ENCODE measurements around the gene MYOM1.

MYOM1 gene

GRCh38 chr18:3094338-3094684, 125.5 kb downstream of the MYOM1 start:
- DNase-seq: no peak

GRCh38 chr18:3093624-3094337, 126.0 kb downstream of the MYOM1 start:
- Histone ChIP-seq H3K9ac (ENCODE audit: low read length) (no peak overlapping the region), H3K36me3 (ENCODE audit: control insufficient read depth, insufficient read depth, low read length) (no peaks in the 10 kb centered on the region), H2BK5ac (ENCODE audit: low read length) (no peak overlapping the region), H2BK15ac (replicated peaks; ENCODE audit: low read depth) (no peak overlapping the region), H4K8ac (ENCODE audit: low read depth, low read length) (no peak overlapping the region), H3K4me1 (ENCODE audit: control insufficient read depth, low read depth, low read length) (no peaks in the 10 kb centered on the region), H3K4ac (ENCODE audit: low read depth, low read length) (no peak overlapping the region), H3K79me1 (ENCODE audit: low read length) (no peaks in the 10 kb centered on the region), H3K4me2 (ENCODE audit: low read length) (no peak overlapping the region), H2BK120ac (ENCODE audit: low read depth, low read length) (no peak overlapping the region), H4K5ac (ENCODE audit: low read length) (no peak overlapping the region), H3K27ac (ENCODE audit: low read depth, low read length) (no peak overlapping the region), H3K23ac (ENCODE audit: low read length) (no peak overlapping the region), H3K18ac (ENCODE audit: low read length) (no peak overlapping the region), H3K56ac (ENCODE audit: low read length) (no peak overlapping the region), H3K79me2 (ENCODE audit: control insufficient read depth, insufficient read depth, low read length) (no peaks in the 10 kb centered on the region), H3K4me3 (ENCODE audit: low read length) (no peak overlapping the region), H3K27me3 (ENCODE audit: insufficient read depth, low read length, poor library complexity) (no peaks in the 10 kb centered on the region), H2AK5ac (ENCODE audit: low read length) (no peak overlapping the region)
- DNase-seq: no peak
- no CpG with 5 or more reads among the region's 10 CpGs for WGBS (ENCODE audit: extremely low coverage, insufficient coverage, low lambda C conversion rate)

More at GRCh38 chr18:3094338-3094684, 125.5 kb downstream of the MYOM1 start:
- no peak overlapping the region for H3K4me2 ChIP-seq (ENCODE audit: low read length)
- H3K27me3 ChIP-seq (ENCODE audit: insufficient read depth, low read length, poor library complexity): no peaks in the 10 kb centered on the region
- no peaks in the 10 kb centered on the region for H3K4me1 ChIP-seq (ENCODE audit: control insufficient read depth, low read depth, low read length)
- H3K23ac ChIP-seq (ENCODE audit: low read length): no peak overlapping the region
- no peak overlapping the region for H3K56ac ChIP-seq (ENCODE audit: low read length)
- no peak overlapping the region for H4K8ac ChIP-seq (ENCODE audit: low read depth, low read length)
- H3K36me3 ChIP-seq (ENCODE audit: control insufficient read depth, insufficient read depth, low read length): no peaks in the 10 kb centered on the region
- H2BK5ac ChIP-seq (ENCODE audit: low read length): no peak overlapping the region
- no peak overlapping the region for H2AK5ac ChIP-seq (ENCODE audit: low read length)
- no peak overlapping the region for H3K4me3 ChIP-seq (ENCODE audit: low read length)
- no peak overlapping the region for H3K4ac ChIP-seq (ENCODE audit: low read depth, low read length)
- H3K79me1 ChIP-seq (ENCODE audit: low read length): no peaks in the 10 kb centered on the region
- H2BK15ac ChIP-seq (replicated peaks; ENCODE audit: low read depth): no peak overlapping the region
- no peak overlapping the region for H3K18ac ChIP-seq (ENCODE audit: low read length)
- H3K9ac ChIP-seq (ENCODE audit: low read length): no peak overlapping the region
- H4K5ac ChIP-seq (ENCODE audit: low read length): no peak overlapping the region
- no peak overlapping the region for H3K27ac ChIP-seq (ENCODE audit: low read depth, low read length)
- H3K79me2 ChIP-seq (ENCODE audit: control insufficient read depth, insufficient read depth, low read length): no peaks in the 10 kb centered on the region
- H2BK120ac ChIP-seq (ENCODE audit: low read depth, low read length): no peak overlapping the region

GRCh38 chr18:3092727-3093126, 127.0 kb downstream of the MYOM1 start:
- no peak overlapping the region for H3K56ac ChIP-seq (ENCODE audit: low read length)
- no peak overlapping the region for H3K18ac ChIP-seq (ENCODE audit: low read length)
- H2AK5ac ChIP-seq (ENCODE audit: low read length): no peak overlapping the region
- H3K79me2 ChIP-seq (ENCODE audit: control insufficient read depth, insufficient read depth, low read length): no peaks in the 10 kb centered on the region
- no CpG with 5 or more reads among the region's 7 CpGs for WGBS (ENCODE audit: extremely low coverage, insufficient coverage, low lambda C conversion rate)
- no peak overlapping the region for H3K27ac ChIP-seq (ENCODE audit: low read depth, low read length)
- H4K5ac ChIP-seq (ENCODE audit: low read length): no peak overlapping the region
- no peak overlapping the region for H2BK15ac ChIP-seq (replicated peaks; ENCODE audit: low read depth)
- no peak overlapping the region for H3K4me2 ChIP-seq (ENCODE audit: low read length)
- no peak for DNase-seq
- no peaks in the 10 kb centered on the region for H3K4me1 ChIP-seq (ENCODE audit: control insufficient read depth, low read depth, low read length)
- H2BK120ac ChIP-seq (ENCODE audit: low read depth, low read length): no peak overlapping the region
- no peak overlapping the region for H3K4ac ChIP-seq (ENCODE audit: low read depth, low read length)
- no peak overlapping the region for H2BK5ac ChIP-seq (ENCODE audit: low read length)
- H4K8ac ChIP-seq (ENCODE audit: low read depth, low read length): no peak overlapping the region
- H3K4me3 ChIP-seq (ENCODE audit: low read length): no peak overlapping the region
- no peaks in the 10 kb centered on the region for H3K27me3 ChIP-seq (ENCODE audit: insufficient read depth, low read length, poor library complexity)
- no peaks in the 10 kb centered on the region for H3K36me3 ChIP-seq (ENCODE audit: control insufficient read depth, insufficient read depth, low read length)
- no peak overlapping the region for H3K23ac ChIP-seq (ENCODE audit: low read length)
- no peak overlapping the region for H3K9ac ChIP-seq (ENCODE audit: low read length)
- H3K79me1 ChIP-seq (ENCODE audit: low read length): no peaks in the 10 kb centered on the region

- H3K27ac ChIP-seq (ENCODE audit: low read depth, low read length): no peak overlapping the region
- H3K4ac ChIP-seq (ENCODE audit: low read depth, low read length): no peak overlapping the region
- no peak overlapping the region for H3K56ac ChIP-seq (ENCODE audit: low read length)
- H3K4me2 ChIP-seq (ENCODE audit: low read length): no peak overlapping the region
- no CpG with 5 or more reads among the region's 3 CpGs for WGBS (ENCODE audit: extremely low coverage, insufficient coverage, low lambda C conversion rate)
- DNase-seq: no peak
- H3K23ac ChIP-seq (ENCODE audit: low read length): no peak overlapping the region
- no peaks in the 10 kb centered on the region for H3K27me3 ChIP-seq (ENCODE audit: insufficient read depth, low read length, poor library complexity)
- no peak overlapping the region for H3K18ac ChIP-seq (ENCODE audit: low read length)
- no peaks in the 10 kb centered on the region for H3K36me3 ChIP-seq (ENCODE audit: control insufficient read depth, insufficient read depth, low read length)
- H3K79me1 ChIP-seq (ENCODE audit: low read length): no peaks in the 10 kb centered on the region
- no peak overlapping the region for H3K4me3 ChIP-seq (ENCODE audit: low read length)
- no peak overlapping the region for H4K8ac ChIP-seq (ENCODE audit: low read depth, low read length)
- no peak overlapping the region for H2BK120ac ChIP-seq (ENCODE audit: low read depth, low read length)
- H3K9ac ChIP-seq (ENCODE audit: low read length): no peak overlapping the region
- H2BK15ac ChIP-seq (replicated peaks; ENCODE audit: low read depth): no peak overlapping the region
- H3K4me1 ChIP-seq (ENCODE audit: control insufficient read depth, low read depth, low read length): no peaks in the 10 kb centered on the region
- no peak overlapping the region for H4K5ac ChIP-seq (ENCODE audit: low read length)
- no peak overlapping the region for H2AK5ac ChIP-seq (ENCODE audit: low read length)
- no peak overlapping the region for H2BK5ac ChIP-seq (ENCODE audit: low read length)
- H3K79me2 ChIP-seq (ENCODE audit: control insufficient read depth, insufficient read depth, low read length): no peaks in the 10 kb centered on the region
Observed at GRCh38 chr18:3089579-3089978, 130.2 kb downstream of the MYOM1 start.

GRCh38 chr18:3088449-3088848, 131.3 kb downstream of the MYOM1 start:
- no peak overlapping the region for H2BK120ac ChIP-seq (ENCODE audit: low read depth, low read length)
- H3K27me3 ChIP-seq (ENCODE audit: insufficient read depth, low read length, poor library complexity): no peaks in the 10 kb centered on the region
- H3K23ac ChIP-seq (ENCODE audit: low read length): no peak overlapping the region
- no peak overlapping the region for H4K8ac ChIP-seq (ENCODE audit: low read depth, low read length)
- H2AK5ac ChIP-seq (ENCODE audit: low read length): no peak overlapping the region
- no peak overlapping the region for H3K9ac ChIP-seq (ENCODE audit: low read length)
- no peak overlapping the region for H4K5ac ChIP-seq (ENCODE audit: low read length)
- H3K56ac ChIP-seq (ENCODE audit: low read length): no peak overlapping the region
- H2BK15ac ChIP-seq (replicated peaks; ENCODE audit: low read depth): no peak overlapping the region
- H2BK5ac ChIP-seq (ENCODE audit: low read length): no peak overlapping the region
- H3K79me1 ChIP-seq (ENCODE audit: low read length): no peaks in the 10 kb centered on the region
- H3K4me2 ChIP-seq (ENCODE audit: low read length): no peak overlapping the region
- no peak overlapping the region for H3K4me3 ChIP-seq (ENCODE audit: low read length)
- H3K4me1 ChIP-seq (ENCODE audit: control insufficient read depth, low read depth, low read length): no peaks in the 10 kb centered on the region
- no peaks in the 10 kb centered on the region for H3K36me3 ChIP-seq (ENCODE audit: control insufficient read depth, insufficient read depth, low read length)
- no CpG with 5 or more reads among the region's 3 CpGs for WGBS (ENCODE audit: extremely low coverage, insufficient coverage, low lambda C conversion rate)
- no peak for DNase-seq
- H3K4ac ChIP-seq (ENCODE audit: low read depth, low read length): no peak overlapping the region
- H3K79me2 ChIP-seq (ENCODE audit: control insufficient read depth, insufficient read depth, low read length): no peaks in the 10 kb centered on the region
- no peak overlapping the region for H3K27ac ChIP-seq (ENCODE audit: low read depth, low read length)
- H3K18ac ChIP-seq (ENCODE audit: low read length): no peak overlapping the region

GRCh38 chr18:3086871-3087270, 132.9 kb downstream of the MYOM1 start:
- no peaks in the 10 kb centered on the region for H3K27me3 ChIP-seq (ENCODE audit: insufficient read depth, low read length, poor library complexity)
- no peak for DNase-seq
- no peak overlapping the region for H2BK15ac ChIP-seq (replicated peaks; ENCODE audit: low read depth)
- H3K4me3 ChIP-seq (ENCODE audit: low read length): no peak overlapping the region
- no peak overlapping the region for H3K18ac ChIP-seq (ENCODE audit: low read length)
- no peak overlapping the region for H2BK120ac ChIP-seq (ENCODE audit: low read depth, low read length)
- H2BK5ac ChIP-seq (ENCODE audit: low read length): no peak overlapping the region
- H3K4me1 ChIP-seq (ENCODE audit: control insufficient read depth, low read depth, low read length): no peaks in the 10 kb centered on the region
- no peak overlapping the region for H3K9ac ChIP-seq (ENCODE audit: low read length)
- no peaks in the 10 kb centered on the region for H3K79me2 ChIP-seq (ENCODE audit: control insufficient read depth, insufficient read depth, low read length)
- no peaks in the 10 kb centered on the region for H3K36me3 ChIP-seq (ENCODE audit: control insufficient read depth, insufficient read depth, low read length)
- no peak overlapping the region for H3K4ac ChIP-seq (ENCODE audit: low read depth, low read length)
- H3K56ac ChIP-seq (ENCODE audit: low read length): no peak overlapping the region
- no peak overlapping the region for H4K5ac ChIP-seq (ENCODE audit: low read length)
- no CpG with 5 or more reads among the region's 4 CpGs for WGBS (ENCODE audit: extremely low coverage, insufficient coverage, low lambda C conversion rate)
- H3K79me1 ChIP-seq (ENCODE audit: low read length): no peaks in the 10 kb centered on the region
- no peak overlapping the region for H3K4me2 ChIP-seq (ENCODE audit: low read length)
- H3K23ac ChIP-seq (ENCODE audit: low read length): no peak overlapping the region
- no peak overlapping the region for H3K27ac ChIP-seq (ENCODE audit: low read depth, low read length)
- no peak overlapping the region for H4K8ac ChIP-seq (ENCODE audit: low read depth, low read length)
- H2AK5ac ChIP-seq (ENCODE audit: low read length): no peak overlapping the region

All from mesendoderm (in vitro differentiated cells).